Thyroid gland (tissue), 4 donors: ENCODE results near the gene CHN2. TPM values are rescaled to one million over a fixed set of nuclear protein-coding genes. Genes with fewer than 3 reads are reported as not detected.
A peak's percentile ranks its signal among the peaks of the same experiment; 100 is the strongest.

Source experiments
- DNase-seq, 2 donors: peaks; one replicate each; pipeline ENCODE4 v3.0.0-alpha.2; 2019
- H3K27ac ChIP-seq, 3 donors: fragments of 200-600 bp; sonication (generic); 1 replicate in 2 of 3; 2 replicates in 1 of 3; pipeline ENCODE4 v1.5.1; 2016 to 2019; ENCODE audit warnings: mild to moderate bottlenecking in 1 of 3, moderate library complexity in 1 of 3
- H3K27me3 ChIP-seq: fragments of 200-600 bp; sonication (generic); one replicate; pipeline ENCODE4 v1.5.1; 2019
- H3K36me3 ChIP-seq, 2 donors: fragments of 200-600 bp; sonication (generic); one replicate each; pipeline ENCODE4 v1.5.1; 2016 to 2019
- H3K4me1 ChIP-seq, 2 donors: fragments of 200-600 bp; sonication (generic); one replicate each; pipeline ENCODE4 v1.5.1; 2017 to 2019
- H3K4me3 ChIP-seq, 3 donors: fragments of 200-600 bp; sonication (generic); replicated peaks in 1 of 3; 1 replicate in 2 of 3; 2 replicates in 1 of 3; pipeline ENCODE4 v1.5.1; 2016; ENCODE audit warnings: mild to moderate bottlenecking in 1 of 3
- H3K9me3 ChIP-seq: fragments of 200-600 bp; sonication (generic); one replicate; pipeline ENCODE4 v1.5.1; 2017
- CTCF ChIP-seq, 6 experiments: fragments of 200-600 bp in 3 of 6; fragments of 450-650 bp in 3 of 6; sonication (generic) in 3 of 6; IDR thresholded peaks; one replicate each; pipeline ENCODE4 v1.5.1; 2016 to 2019; ENCODE audit warnings: antibody characterized with exemption in 6 of 6, mild to moderate bottlenecking in 2 of 6, inconsistent platforms in 1 of 6, moderate library complexity in 1 of 6
- POLR2A ChIP-seq, 2 donors: fragments of 450-650 bp; IDR thresholded peaks; one replicate each; pipeline ENCODE4 v1.6.1; 2017; ENCODE audit warnings: antibody characterized with exemption in 2 of 2, mild to moderate bottlenecking in 2 of 2, moderate library complexity in 1 of 2
- WGBS, 2 donors: methylation state at CpG; one replicate each; pipeline ENCODE4 v1.1.5; 2017; 5-methylcytosine and 5-hydroxymethylcytosine counted together
- intact Hi-C: fragments of 100-400 bp; cut with DNase I; formaldehyde crosslinking; loops from one replicate; pipeline ENCODE4 v1.15.1; 2023
- total RNA-seq, 4 donors: library from RNA; depleted of rRNA; stranded (reverse); fragments of >200 nt; gene quantifications; one replicate each; pipeline ENCODE4 v1.2.3, GENCODE V29; 2016

The CHN2 gene
- total RNA-seq, 4 donors from 2014 or later: 11.7 to 54.3 (median 41.4) TPM

GRCh38 chr7:29355388-29355787 is 160.8 kb downstream of the CHN2 start:
- WGBS, 2 donors: 92 to 98% methylated on average over 7 of the region's 7 CpGs
- peaks cover 14 to 21% of the 10 kb centered on the region in 2 donors for H3K4me1 ChIP-seq
- intact Hi-C loops: no loop called here
- H3K27ac ChIP-seq: no peak overlapping the region
- TF ChIP-seq POLR2A (IDR thresholded peaks at IDR 0.05) (no peak), CTCF (IDR thresholded peaks at IDR 0.05) (no peak)
- H3K36me3 ChIP-seq: no peaks in the 10 kb centered on the region
- no peaks in the 10 kb centered on the region for H3K27me3 ChIP-seq
- no peak for DNase-seq
- no peaks in the 10 kb centered on the region for H3K9me3 ChIP-seq
- H3K4me3 ChIP-seq: no peak overlapping the region

GRCh38 chr7:29356631-29357030 is 162.1 kb downstream of the CHN2 start:
- intact Hi-C loops: no loop called here
- TF ChIP-seq CTCF (IDR thresholded peaks at IDR 0.05) (no peak), POLR2A (IDR thresholded peaks at IDR 0.05) (no peak)
- Histone ChIP-seq H3K4me1 (peaks cover 8 to 10% of the 10 kb centered on the region in 2 donors), H3K27me3 (no peaks in the 10 kb centered on the region), H3K27ac (no peak overlapping the region), H3K4me3 (no peak overlapping the region), H3K36me3 (no peaks in the 10 kb centered on the region), H3K9me3 (no peaks in the 10 kb centered on the region)
- no peak for DNase-seq
- WGBS, 2 donors: 96% methylated on average over 9 of the region's 9 CpGs

GRCh38 chr7:29359482-29360093 is 165.0 kb downstream of the CHN2 start:
- Histone ChIP-seq H3K27me3 (no peaks in the 10 kb centered on the region), H3K36me3 (no peaks in the 10 kb centered on the region), H3K9me3 (no peaks in the 10 kb centered on the region), H3K4me3 (no peak overlapping the region), H3K27ac (no peak overlapping the region), H3K4me1 (peaks cover 6 to 8% of the 10 kb centered on the region in 2 donors)
- intact Hi-C loops: no loop called here
- WGBS, 2 donors: 54 to 55% methylated on average over 4 of the region's 4 CpGs
- peak; percentile 24 to 45 for DNase-seq
- no peak for TF ChIP-seq POLR2A (IDR thresholded peaks at IDR 0.05)
- TF ChIP-seq CTCF (IDR thresholded peaks at IDR 0.05): peak in 3 of 6 experiments; percentile 16 to 38 (median 20)

DNA sequence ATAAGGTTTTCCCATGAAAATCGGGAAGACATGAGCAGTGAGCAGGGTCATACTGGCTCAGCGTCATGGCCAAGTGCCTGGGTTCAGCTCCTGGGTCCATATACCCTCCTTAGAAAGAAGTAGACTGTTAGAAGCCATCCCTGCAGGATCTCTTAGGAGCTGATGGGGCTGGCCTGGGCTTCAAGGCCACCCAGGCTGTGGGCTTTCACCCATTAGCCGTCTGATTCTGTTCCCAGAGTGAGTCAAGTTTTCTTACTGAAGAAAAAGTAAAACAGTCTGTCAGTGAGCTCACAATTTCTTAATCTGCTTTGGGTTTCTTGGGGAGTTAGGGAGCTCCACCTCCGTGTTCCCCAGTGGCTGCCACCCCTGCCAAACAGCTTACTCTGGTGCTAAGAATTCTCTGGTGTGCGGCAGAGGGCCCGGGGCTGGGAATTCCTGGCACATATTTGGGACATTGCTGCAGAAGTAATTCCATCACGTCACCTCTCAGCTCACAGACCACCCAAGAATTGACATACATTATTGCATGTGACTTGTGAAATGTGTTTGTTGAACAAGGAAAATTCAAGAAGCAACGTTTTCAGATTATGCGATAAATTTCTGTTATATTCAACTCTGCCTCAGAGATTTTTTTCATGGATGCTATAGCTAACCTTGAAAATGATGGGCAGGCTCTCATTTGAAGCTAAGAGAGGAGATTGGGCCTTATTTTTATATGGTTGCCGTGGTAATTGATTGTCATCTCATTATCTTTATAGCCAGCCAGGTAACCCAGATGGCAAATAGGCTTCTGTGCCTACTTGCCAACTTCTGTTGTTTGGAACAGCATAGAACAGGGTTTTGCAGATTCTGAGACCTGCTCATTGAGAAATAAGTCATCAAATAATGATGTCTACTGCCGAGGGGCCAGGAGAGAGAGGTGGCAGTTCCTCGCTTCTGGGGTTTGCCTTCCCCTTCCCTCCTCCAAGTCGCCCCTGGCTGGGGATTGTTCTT is 166.4 kb downstream of the CHN2 start:
- no peaks in the 10 kb centered on the region for H3K27me3 ChIP-seq
- TF ChIP-seq CTCF (IDR thresholded peaks at IDR 0.05) (no peak), POLR2A (IDR thresholded peaks at IDR 0.05) (no peak)
- H3K4me3 ChIP-seq: no peak overlapping the region
- H3K27ac ChIP-seq: no peak overlapping the region
- H3K36me3 ChIP-seq: no peaks in the 10 kb centered on the region
- no peak for DNase-seq
- H3K9me3 ChIP-seq: no peaks in the 10 kb centered on the region
- 83 to 84% methylated on average over 13 of the region's 13 CpGs for WGBS, 2 donors
- intact Hi-C loops: no loop called here
- peaks cover 6 to 8% of the 10 kb centered on the region in 2 donors for H3K4me1 ChIP-seq

- TF ChIP-seq POLR2A (IDR thresholded peaks at IDR 0.05) (no peak), CTCF (IDR thresholded peaks at IDR 0.05) (no peak)
- WGBS, 2 donors: 90 to 91% methylated on average over 2 of the region's 2 CpGs
These were observed 167.8 kb downstream of the CHN2 start for GRCh38 chr7:29362380-29362779.

More at GRCh38 chr7:29362380-29362779, 167.8 kb downstream of the CHN2 start:
- Histone ChIP-seq H3K27ac (no peak overlapping the region), H3K27me3 (no peaks in the 10 kb centered on the region), H3K9me3 (no peaks in the 10 kb centered on the region), H3K4me3 (no peak overlapping the region), H3K36me3 (no peaks in the 10 kb centered on the region), H3K4me1 (peaks cover 6 to 8% of the 10 kb centered on the region in 2 donors)
- DNase-seq: no peak
- intact Hi-C loops: no loop called here
